GM18870 (cell line): ENCODE results near the gene ARGLU1.
"Not testable (repeated sequence)": the region's sequence is repeated elsewhere in the genome, so short reads cannot be mapped to it uniquely, and the experiment has no call there.

Source experiments
- ATAC-seq: cut with Tn5 transposase; IDR thresholded peaks from one replicate; pipeline ENCODE4 v1.9.1; 2021; ENCODE audit warnings: moderate library complexity; ENCODE audit not compliant: unreplicated experiment

The ARGLU1 gene, protein sequence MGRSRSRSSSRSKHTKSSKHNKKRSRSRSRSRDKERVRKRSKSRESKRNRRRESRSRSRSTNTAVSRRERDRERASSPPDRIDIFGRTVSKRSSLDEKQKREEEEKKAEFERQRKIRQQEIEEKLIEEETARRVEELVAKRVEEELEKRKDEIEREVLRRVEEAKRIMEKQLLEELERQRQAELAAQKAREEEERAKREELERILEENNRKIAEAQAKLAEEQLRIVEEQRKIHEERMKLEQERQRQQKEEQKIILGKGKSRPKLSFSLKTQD

DNA sequence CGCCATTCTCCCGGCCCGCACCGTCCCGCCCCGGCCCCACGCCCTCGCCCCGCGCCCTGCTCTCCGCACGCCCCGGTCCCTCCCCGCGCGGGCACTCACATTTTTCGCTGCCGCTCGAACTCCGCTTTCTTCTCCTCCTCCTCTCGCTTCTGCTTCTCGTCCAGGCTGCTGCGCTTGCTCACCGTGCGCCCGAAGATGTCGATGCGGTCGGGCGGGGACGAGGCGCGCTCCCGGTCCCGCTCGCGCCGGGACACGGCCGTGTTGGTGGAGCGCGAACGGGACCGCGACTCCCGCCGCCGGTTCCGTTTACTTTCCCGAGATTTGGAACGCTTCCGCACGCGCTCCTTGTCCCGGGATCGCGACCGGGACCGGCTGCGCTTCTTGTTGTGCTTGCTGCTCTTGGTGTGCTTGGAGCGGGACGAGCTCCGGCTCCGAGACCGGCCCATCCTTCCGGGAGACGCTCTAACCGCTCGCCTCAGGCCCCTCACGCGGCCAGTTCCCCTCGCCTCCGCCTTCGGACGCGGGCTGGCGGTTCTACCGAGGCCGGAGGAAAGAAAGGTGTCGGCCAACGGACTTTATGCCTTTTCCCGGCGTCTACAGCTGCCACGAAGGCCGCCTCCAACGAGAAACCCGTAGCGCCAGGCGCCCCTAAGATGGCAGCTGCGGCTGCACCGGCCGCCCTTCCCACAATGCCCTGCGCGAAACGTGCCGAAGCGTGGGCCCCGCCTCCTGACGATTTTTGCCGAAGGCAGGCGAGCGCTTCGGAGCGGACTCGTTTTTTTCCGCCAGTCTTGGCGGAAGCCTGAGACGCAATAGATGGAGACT, at the start of gene ARGLU1:
Gene ARGLU1, minus strand, starts transcription at position 664 of the 825 bp plus-strand sequence. Its CDS starts 218 bp downstream, at position 446.
- peak; percentile 62 for ATAC-seq

DNA sequence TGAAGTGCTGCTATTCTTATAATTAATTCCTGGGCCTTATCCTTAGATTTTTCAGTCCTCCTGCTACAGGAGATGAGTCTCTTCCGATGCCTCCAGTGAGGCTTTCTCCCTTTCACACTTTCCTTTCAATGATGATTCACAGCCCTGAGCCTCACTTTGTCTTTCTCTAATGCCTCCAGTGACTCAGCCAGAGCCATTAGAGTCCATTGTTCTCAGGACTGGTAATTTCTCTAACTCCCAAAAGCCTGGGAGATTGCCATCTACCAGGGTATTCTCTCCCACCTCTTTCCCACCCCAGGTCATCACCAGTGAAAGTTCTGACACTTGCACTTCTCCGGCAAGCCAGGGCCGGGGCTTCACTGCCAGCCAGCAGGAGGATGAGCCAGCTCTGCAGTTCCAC, 49.6 kb upstream of the ARGLU1 start:
- ATAC-seq = no peak

DNA sequence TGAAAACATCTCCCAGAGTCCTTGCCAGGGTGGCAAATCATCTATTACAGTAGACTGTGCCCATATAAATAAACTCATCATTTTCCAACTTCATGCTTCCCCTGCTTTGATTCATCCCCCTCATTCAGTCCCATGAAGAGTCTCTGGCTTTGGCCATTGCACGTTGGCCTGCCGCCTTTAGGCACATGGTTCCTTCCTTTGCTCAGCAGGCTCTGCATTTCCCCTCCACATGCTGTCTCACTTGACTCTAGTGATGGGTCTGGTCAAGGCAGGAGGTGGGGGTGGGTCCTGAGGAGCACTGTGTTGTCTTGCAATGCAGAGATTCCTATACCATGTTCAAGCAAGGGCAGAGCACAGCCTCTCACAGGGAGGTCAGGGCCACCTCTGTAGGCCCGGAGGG, 48.8 kb upstream of the ARGLU1 start:
- ATAC-seq = no peak

DNA sequence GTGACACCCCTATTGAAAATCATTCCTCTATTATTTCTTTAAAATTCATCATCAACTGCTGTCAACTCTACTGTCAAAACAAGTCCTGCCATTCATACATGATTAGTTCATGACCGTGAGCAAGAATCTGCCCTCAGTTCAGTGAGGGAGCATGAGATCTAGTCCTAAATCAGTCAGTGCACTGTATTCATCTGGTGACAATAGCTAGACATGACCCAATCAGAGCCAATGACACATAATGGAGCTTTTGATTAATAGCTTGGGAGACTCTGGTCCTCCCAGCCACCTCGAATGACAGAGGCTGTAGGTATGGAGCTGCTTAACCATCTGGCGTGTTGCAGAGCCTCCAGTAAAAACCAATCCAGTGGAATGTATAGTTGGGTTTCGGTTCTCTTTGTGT, 46.9 kb upstream of the ARGLU1 start:
- no peak for ATAC-seq

DNA sequence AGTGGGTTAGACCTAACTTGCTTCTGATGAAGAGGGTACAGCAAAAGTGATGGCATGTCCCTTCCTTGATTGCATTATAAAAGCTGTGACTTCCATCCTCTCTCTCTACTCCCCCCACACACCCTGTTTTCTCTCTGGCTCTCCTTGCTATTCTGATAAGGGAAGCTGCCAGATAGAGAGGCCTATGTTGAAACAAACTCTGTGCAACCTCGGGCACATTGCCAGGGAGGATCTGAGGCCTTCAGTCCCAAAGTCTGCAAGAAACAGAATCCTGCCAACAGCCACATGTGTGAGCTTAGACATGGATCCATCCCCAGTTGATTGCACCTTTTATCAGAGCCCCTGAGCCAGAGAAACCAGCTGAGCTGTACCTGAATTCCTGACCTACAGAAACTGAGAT, 44.8 kb upstream of the ARGLU1 start:
- no peak for ATAC-seq

DNA sequence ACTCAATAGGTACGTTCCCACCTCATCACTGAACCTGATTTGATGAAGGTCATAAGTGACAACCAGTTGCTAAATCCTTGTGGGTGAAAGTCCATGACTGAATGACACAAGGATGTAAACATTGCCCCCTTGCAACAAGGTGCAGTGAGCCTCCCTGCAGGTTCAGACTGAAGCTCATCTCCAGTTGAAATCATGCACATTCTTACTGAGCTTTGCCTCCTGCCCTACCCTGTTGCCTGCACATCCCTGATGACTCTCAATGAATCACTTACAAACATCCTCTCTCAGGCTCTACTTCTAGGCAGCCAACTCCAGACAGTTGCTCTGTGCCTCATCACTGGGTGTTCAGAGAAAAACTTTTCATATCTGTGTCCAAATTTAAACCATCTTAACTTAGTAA, 42.5 kb upstream of the ARGLU1 start:
- ATAC-seq = no peak

DNA sequence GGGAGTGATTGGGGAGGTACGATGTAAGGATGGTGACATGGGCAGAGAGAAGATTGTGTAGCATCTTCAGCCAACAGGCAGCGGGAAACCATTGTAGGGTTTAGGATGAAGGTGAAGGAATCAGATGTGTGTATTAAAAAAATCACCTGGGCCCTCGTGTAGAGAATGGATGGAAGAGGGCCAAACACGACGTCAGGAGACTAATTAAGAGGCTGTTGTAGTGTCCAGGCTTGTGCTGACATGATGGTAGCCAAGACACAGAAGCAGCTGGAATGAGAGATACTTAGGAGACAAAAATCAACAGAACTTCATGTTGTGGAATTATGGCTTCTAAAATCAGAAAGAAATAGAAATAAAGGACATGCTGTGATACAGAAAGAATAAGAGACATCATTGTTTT, 41.2 kb upstream of the ARGLU1 start:
- ATAC-seq = no peak

DNA sequence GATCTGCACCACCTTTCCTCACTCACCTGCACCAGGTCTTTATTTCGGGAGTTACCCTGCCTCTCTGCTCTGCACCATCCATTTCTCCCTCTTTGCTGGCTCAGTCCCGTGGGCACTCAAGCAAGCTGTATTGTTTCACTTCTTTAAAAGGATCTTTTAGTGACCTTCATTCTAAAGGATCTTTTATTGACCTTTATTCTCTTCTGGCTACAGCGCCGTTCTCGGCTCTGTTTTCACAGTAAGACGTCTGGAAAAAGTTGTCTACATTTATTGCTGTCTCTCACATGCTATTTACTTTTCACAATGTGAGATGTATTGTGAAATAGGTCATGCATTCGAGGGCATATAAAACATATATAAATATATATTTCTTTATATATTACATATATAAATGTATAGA, 35.6 kb upstream of the ARGLU1 start:
- no peak for ATAC-seq

DNA sequence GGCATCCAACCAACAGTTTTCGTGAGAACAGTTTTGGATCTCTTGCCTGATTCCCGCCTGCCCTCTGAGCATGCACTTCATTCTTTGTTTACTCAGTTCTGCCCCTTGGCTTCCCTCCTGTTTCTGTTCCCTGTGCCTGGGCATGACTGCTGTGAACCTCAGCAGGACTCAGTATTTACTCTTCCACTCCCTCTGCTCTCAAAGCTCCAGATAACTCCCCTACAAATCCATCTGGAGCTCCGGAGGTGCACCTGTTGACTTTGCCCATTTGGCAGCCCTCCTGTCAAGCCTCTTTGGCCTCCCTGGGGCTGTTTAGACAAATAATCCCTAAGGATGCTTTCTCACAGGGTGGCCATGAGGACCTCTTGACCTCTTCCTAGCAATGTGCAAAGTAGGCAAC, 34.2 kb upstream of the ARGLU1 start:
- ATAC-seq = no peak

DNA sequence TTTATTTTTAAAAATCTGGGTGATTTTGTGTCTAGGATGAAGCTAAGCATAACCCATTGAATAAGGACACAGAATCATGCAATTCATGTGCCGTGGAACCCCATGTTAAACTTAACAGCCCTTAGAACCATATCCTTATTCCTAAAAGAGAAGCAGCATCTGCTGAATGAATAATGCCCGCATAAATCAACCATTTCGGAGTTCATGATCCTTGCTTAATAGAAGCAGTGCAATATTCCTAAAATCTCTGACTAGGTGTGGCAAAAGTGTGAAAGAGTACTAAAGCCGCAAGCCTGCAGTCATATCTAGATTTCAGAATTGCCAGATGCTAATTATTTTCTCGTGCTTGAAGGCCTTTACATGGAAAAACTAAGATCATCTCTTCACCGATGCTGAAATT, 33.6 kb upstream of the ARGLU1 start:
- ATAC-seq = no peak

DNA sequence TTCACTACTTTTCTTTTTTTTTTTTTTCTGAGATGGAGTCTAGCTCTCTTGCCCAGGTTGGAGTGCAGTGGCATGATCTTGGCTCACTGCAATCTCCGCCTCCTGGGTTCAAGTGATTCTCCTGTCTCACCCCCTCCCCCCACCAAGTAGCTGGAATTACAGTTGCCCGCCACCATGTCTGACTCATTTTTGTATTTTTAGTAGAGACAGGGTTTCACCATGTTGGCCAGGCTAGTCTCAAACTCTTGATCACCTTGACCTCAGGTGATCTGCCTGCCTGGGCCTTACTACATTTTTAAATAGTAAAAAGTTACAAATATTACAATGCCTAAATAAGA, 32.8 kb upstream of the ARGLU1 start:
- not testable (repeated sequence) for ATAC-seq

DNA sequence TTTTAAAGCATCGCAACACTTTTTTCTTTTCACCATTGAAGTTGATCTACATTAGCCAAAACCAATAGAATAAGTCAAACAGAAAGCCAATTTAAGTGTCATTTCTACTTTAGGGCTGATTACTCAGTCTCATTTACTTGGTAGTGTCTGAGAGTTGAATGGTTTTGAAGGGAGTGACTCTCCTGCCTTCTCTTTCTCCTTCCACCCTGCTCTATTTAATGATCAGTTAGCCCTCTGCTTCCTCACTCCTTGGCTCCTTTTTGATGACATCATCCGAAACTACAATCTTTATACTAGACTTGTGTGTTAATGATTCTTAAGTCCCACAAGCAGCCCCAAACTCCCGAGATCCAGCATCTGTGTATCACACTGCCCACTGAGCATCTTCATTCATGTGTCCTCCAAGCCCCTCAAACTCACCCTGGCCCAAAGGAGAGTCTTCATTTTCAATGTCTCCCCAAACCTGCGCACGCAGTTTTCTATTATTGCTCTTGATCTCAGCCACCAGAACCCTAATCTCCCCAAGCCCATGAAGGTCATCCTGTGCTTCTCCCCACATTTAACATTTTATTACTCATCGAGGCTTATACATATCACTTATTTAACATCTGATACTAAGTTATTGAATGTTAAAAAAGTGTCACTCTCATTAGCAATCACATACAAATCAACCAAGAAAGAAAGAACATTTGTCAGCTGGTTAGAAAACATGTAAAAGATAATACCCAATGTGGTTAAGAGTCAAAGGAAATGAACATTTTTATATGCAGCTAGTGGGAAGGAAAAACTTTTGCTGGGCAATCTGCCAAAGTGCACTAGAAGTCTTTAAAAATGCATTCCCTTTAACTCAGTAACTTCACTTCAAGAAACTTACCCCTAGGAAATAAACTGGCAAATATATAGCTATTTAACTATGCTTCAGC, 32.2 kb upstream of the ARGLU1 start:
- ATAC-seq = no peak

DNA sequence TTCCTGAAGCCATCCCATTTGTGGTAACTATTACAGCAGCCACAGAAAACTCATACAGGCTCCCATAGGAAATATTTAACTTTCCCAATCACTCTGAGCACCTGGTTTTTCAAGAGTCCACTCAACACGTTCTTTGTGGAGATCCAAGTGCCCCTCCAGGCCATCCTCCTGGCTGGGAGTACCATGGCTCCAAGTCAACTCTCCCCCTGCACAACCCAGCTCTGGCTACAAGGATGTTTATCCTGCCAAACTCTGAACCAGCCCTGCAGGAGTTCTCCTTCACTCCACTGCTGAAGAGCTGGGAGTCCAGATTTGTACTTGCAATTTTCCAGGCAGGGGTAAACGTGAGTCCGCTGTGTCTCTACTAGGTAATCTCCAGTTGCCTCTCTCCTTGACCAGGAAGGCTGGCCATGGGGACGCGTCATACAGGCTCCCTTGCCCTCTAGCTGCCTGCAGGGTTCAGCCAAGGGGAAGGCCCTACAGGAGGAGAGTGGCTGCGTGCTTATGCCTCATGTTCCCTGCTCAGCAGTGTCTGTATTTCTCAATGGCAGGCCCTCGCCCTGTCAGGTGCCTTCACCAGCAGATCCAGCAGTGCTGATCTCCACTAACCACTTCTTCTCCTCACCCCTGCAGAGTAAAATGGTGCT, 29.9 kb upstream of the ARGLU1 start:
- ATAC-seq = no peak

DNA sequence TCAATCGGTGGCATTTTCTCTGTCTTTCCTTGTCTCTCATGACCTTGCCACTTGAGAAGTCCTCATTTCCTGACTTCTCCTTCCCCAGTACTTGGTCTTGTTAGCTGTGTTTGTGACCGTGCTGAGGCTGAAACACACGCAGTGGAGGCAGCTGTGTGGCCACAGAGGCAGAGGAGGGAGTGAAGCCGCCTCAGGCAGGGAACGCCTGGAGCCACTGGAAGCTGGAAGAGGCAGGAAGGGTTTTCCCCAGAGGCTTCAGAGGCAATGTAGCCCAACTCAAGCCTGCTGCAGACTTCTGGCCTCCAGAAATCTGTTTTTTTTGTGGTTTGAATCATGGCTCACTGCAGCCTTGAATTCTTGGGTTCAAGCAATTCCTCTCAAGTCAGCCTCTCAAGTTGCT, 29.2 kb upstream of the ARGLU1 start:
- no peak for ATAC-seq

DNA sequence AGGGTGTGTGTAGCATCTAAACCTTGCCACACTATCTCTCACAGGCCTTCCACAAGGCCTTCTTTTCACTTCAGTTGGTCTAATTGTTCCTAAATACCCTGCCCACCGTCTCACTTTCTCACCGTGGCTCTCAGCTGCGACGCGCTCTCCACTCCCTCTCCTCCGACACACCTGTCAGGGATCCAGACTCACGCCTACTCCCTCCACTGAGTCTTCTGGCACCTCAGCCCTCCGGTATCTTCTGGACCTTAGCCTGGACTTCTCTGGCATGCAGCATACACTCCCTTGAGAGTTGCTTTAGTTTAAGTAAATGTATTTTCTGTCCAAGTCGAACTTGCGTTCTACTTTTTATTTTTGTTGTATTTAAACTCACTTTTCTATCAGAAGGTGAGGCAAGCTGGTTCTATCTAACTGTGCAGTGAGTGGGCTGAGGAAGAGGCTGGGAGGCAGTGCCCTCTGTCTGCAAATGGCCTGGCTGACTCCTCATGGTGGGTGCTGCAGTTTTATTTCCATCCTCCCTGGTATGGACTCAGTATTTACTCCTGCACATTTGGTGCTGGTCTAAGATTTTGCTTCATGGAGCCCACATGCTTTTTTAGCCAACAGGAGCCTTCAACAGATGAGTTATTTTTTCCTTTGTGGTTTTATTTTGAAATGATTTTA, 28.5 kb upstream of the ARGLU1 start:
- ATAC-seq = no peak

DNA sequence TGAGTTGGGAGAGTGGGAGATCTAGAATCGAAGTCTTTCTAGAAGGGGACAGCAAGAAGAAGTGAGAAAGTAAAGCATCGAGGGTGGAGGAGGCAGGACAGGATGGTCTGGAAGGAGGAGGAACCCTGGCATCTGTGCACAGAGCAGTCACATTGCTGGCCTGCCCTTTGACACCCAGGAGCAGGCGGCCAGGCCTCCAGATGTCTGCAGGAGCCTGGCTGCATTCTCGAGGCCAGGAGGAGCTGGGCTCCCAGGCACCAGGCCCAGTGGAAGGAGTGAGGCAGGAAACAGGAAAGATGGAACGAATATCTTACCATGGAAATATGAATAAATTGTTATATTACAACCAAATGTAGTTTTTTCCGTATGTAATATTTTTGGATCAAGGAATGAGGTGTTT, 27.7 kb upstream of the ARGLU1 start:
- no peak for ATAC-seq

DNA sequence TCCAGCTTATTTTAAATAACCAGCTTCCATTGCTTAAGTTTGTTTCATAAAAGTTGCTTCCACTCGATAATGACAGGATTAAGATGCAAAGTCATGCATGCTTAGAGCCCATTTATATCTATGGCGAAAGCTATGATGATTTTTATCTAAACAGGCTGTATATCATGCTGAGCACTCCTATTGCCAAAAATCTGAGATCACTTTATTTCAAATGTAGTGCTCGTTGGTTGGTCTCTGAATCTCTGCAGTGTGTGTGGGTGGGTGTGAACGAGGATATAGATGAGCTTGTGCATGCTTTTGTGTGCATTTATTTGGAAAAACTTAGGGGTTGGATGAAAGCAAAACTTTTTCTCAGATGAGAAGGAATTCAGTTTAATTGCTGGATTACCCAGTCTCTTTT, 27.0 kb upstream of the ARGLU1 start:
- no peak for ATAC-seq

DNA sequence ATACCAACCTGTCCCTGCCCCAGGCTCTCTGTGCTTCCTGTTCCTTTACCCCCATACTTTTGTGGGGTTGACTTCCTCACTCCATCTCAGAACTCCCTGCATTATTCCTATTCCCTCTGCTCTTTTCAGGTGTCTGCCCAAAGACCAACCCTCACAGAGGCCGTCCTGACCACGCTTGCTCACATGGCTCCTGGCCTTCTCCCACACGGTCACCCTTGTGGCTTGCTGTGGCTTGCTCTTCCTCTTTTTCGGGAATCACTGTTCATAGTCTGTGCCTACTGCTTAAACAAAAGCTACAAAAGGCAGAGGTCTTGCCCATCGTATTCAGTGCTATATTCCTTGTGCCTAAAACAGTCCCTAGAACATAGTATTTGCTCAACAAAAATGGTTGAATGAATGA, 25.2 kb upstream of the ARGLU1 start:
- no peak for ATAC-seq

DNA sequence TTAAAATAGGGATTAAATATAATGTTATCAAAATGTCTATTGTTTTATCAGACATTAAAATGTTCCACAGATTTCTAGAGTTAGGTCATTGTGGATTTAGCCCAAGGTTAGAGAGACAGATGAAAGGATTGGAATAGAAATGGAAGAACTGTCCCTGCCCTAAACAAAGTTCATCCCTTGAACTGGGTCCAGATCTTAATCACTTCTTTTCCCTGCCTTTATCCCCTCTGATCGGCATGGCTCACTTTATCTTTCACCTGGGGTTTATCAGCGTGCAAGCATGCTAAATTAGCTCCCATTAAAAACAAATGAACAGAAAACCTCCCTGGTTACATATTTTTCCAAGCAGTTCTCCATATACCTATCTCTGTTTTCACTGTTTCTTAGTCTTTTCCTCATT, 23.4 kb upstream of the ARGLU1 start:
- ATAC-seq = no peak

DNA sequence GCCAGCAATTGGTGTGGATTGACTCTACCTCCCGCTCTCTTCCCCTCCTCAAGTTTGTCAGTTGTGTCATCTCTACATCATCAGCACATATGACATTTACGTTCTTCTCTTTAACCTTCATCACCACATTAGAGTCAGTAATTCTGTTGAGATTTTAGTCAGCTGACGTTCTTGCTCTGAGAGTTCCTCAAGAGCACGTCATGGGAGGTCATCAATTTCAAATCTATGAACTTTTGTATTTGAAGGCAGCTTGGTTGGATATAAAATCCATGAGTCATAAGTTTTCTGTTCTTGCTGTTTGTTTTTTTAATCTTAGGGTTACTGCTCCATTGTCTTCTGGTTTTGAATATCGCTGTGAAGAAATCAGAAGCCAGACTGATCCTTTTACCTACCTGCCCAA, 21.8 kb upstream of the ARGLU1 start:
- no peak for ATAC-seq

DNA sequence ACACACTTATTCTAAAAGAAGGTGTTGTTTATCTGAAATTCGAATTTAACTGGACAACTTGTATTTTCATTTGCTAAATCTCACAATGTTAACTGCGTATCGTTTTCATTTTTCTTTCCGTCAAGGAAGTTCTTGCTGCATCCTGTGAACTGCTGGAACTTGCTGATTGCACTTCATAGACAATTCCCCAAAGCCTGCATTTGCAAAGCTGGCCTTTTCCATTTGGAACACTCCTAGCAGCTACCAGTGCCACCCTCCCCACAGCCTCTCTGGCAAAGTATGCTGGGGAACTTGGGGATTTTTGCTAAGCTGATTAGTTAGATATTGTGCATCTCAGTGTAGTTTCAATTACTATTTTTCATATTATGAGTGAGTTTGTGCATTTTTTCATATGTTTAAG, 20.4 kb upstream of the ARGLU1 start:
- no peak for ATAC-seq
